ENCODE data around the gene RIOK2. TPM values are rescaled to one million over a fixed set of nuclear protein-coding genes. Genes with fewer than 3 reads are reported as not detected.

RIOK2 gene
- total RNA-seq, 1 donor from 2014 or later: 25.8 TPM

DNA sequence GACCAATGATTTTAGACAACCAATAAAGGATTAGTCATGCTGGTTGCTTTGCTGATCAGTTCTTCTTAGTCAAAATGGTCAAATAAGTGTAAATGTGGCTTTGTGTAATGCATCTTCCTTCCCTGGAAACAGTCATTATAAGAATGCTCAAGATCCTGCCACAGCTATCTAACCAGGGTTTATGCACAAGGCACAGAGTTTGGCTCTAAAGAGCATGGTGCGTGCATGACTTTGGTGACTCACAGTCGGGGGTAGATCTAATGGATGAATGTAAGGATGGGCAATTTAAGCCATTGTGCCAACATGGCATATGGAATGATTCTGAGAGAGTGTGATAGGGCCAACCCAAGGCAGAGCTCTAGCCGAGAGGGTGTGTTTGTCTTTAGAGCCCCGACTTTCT lies 47.2 kb downstream of the RIOK2 start:
- no peak for DNase-seq (ENCODE audit: low spot score, unreplicated experiment)
- H3K27ac Mint-ChIP-seq: no peak overlapping the region
- TF ChIP-seq, protein P1, sequence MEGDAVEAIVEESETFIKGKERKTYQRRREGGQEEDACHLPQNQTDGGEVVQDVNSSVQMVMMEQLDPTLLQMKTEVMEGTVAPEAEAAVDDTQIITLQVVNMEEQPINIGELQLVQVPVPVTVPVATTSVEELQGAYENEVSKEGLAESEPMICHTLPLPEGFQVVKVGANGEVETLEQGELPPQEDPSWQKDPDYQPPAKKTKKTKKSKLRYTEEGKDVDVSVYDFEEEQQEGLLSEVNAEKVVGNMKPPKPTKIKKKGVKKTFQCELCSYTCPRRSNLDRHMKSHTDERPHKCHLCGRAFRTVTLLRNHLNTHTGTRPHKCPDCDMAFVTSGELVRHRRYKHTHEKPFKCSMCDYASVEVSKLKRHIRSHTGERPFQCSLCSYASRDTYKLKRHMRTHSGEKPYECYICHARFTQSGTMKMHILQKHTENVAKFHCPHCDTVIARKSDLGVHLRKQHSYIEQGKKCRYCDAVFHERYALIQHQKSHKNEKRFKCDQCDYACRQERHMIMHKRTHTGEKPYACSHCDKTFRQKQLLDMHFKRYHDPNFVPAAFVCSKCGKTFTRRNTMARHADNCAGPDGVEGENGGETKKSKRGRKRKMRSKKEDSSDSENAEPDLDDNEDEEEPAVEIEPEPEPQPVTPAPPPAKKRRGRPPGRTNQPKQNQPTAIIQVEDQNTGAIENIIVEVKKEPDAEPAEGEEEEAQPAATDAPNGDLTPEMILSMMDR (IDR thresholded peaks at IDR 0.05; ENCODE audit: unreplicated experiment): no peak
- peaks cover 3% of the 10 kb centered on the region for H3K27me3 Mint-ChIP-seq
- H3K9me3 Mint-ChIP-seq (ENCODE audit: low read depth): no peaks in the 10 kb centered on the region
- H3K36me3 Mint-ChIP-seq (ENCODE audit: insufficient read depth): no peaks in the 10 kb centered on the region
- no peak overlapping the region for H3K4me3 Mint-ChIP-seq (ENCODE audit: low read depth)
- H3K4me1 Mint-ChIP-seq (ENCODE audit: low read depth): peaks cover 2% of the 10 kb centered on the region

DNA sequence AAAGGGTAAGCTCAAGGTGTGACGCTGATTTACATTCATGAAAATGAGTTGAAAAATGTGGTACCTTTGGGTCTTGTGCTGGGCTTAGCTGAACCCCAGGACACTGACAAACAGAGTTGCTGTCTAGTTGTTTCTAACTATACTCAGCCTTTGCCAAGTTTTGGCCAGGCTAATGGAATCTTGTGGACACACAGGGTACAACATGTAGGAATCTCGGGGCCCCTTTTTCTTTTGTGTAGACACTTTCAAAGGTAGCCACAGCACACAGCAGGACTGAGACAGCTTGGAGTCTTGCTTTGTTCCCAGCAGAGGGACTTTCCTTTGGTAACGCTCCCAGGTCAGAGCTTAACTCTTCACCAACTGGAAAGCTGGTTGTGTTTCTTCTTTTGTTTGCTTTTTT lies 48.4 kb downstream of the RIOK2 start:
- Mint-ChIP-seq H3K4me1 (ENCODE audit: low read depth) (no peaks in the 10 kb centered on the region), H3K36me3 (ENCODE audit: insufficient read depth) (no peaks in the 10 kb centered on the region)

DNA sequence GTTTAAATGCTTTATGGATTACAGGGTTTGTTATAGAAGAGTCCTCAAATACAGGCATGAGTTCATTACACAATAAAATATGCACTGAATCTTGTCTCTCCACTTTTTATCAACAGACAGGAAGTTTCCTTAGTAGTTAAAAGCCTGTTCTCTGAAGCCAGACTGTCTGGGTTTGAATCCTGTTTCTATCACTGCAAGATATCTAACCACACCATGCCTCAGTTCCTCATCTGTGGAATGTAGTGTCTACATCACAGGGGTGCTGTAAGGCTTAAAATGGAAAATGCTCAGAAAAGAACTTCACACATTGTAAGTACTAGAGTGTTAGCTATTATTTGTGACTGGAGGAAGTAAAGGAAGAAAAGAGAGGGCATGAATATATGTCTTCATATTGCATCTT lies 49.9 kb downstream of the RIOK2 start:
- TF ChIP-seq, protein P1 (IDR thresholded peaks at IDR 0.05; ENCODE audit: unreplicated experiment): no peak
- Mint-ChIP-seq H3K27ac (no peak overlapping the region), H3K4me3 (ENCODE audit: low read depth) (no peak overlapping the region), H3K36me3 (ENCODE audit: insufficient read depth) (no peaks in the 10 kb centered on the region), H3K27me3 (peaks cover 3% of the 10 kb centered on the region), H3K9me3 (ENCODE audit: low read depth) (no peaks in the 10 kb centered on the region), H3K4me1 (ENCODE audit: low read depth) (no peaks in the 10 kb centered on the region)
- DNase-seq (ENCODE audit: low spot score, unreplicated experiment): no peak

More for the DNA sequence above, 48.4 kb downstream of the RIOK2 start:
- DNase-seq (ENCODE audit: low spot score, unreplicated experiment): no peak
- TF ChIP-seq, protein P1 (IDR thresholded peaks at IDR 0.05; ENCODE audit: unreplicated experiment): no peak
- H3K27ac Mint-ChIP-seq: no peak overlapping the region
- H3K27me3 Mint-ChIP-seq: peaks cover 3% of the 10 kb centered on the region
- no peak overlapping the region for H3K4me3 Mint-ChIP-seq (ENCODE audit: low read depth)
- H3K9me3 Mint-ChIP-seq (ENCODE audit: low read depth): no peaks in the 10 kb centered on the region

DNA sequence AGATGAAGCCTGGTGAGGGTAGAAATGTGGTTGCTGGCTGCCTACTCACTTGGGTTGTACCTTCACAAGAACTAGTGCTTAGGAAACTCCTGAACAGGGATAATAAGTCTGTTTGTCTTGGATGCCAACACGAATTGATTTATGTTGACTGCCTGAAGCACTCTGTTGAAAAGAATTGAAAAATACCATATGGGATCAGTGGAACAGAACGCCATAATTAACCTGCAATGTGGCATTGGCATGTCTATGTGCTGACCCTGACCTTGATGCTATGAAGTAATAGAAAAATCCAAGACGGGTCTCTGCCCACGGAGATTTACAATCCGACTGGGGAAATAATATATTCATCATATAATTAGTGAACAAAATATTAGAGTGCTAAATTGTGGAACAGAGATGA lies 51.1 kb downstream of the RIOK2 start:
- no peaks in the 10 kb centered on the region for H3K4me1 Mint-ChIP-seq (ENCODE audit: low read depth)
- DNase-seq (ENCODE audit: low spot score, unreplicated experiment): no peak
- H3K27me3 Mint-ChIP-seq: peaks cover 3% of the 10 kb centered on the region
- TF ChIP-seq, protein P1 (IDR thresholded peaks at IDR 0.05; ENCODE audit: unreplicated experiment): no peak
- H3K36me3 Mint-ChIP-seq (ENCODE audit: insufficient read depth): no peaks in the 10 kb centered on the region
- H3K27ac Mint-ChIP-seq: no peak overlapping the region
- no peaks in the 10 kb centered on the region for H3K9me3 Mint-ChIP-seq (ENCODE audit: low read depth)
- H3K4me3 Mint-ChIP-seq (ENCODE audit: low read depth): no peak overlapping the region

DNA sequence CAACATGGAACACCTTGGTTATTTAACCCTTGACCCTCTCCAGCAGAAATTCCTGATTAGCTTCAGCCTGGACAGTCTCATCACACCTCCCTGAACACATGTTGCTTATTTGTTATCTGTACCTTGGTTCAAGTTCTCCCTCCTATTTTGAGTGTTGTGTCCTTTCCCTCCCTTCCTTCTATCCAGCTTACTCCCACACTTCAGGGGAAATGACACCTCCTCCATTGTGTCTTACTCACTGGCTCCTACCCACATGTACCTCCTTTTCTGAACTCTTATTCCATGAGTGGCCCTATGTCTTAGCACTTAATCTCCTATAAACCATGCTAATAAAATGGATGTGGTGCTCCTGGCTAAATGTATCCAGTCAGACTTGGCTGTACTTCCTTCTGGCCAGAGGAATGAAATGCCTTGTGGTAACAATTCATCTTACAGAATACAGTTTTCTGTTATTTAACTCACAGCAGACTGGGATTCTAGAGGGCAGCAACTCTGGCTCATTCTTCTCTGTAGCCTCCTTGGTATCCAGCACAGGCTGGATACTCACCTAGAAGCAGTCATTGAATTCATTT lies 51.8 kb downstream of the RIOK2 start:
- Mint-ChIP-seq H3K36me3 (ENCODE audit: insufficient read depth) (no peaks in the 10 kb centered on the region), H3K4me1 (ENCODE audit: low read depth) (no peaks in the 10 kb centered on the region), H3K27me3 (peaks cover 3% of the 10 kb centered on the region), H3K27ac (no peak overlapping the region), H3K9me3 (ENCODE audit: low read depth) (no peaks in the 10 kb centered on the region), H3K4me3 (ENCODE audit: low read depth) (no peak overlapping the region)
- no peak for DNase-seq (ENCODE audit: low spot score, unreplicated experiment)
- TF ChIP-seq, protein P1 (IDR thresholded peaks at IDR 0.05; ENCODE audit: unreplicated experiment): no peak
